ENCODE results near the gene RAB7B. TPM values are rescaled to one million over a fixed set of nuclear protein-coding genes. Genes with fewer than 3 reads are reported as not detected.

RAB7B gene
- total RNA-seq, 1 donor from 2014 or later: 6.6 TPM

DNA sequence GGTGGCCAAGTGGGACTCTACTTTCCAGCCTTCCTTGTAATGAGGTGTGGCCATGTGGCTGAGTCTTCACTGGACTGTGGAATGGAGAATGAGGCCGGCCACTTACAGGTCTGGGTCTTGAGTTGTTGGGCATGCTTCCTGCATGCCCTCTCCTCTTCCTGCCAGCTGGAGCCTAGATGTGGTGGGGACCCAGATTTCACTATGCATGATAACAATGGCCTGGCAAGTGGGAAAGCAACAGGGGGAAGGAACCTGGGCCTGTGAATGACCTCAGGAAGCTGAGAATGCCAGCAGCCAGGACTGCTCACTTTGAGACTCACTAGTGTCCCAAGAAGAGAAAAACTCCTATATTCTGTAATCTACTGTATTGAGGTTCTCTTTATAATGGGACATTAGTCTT, 51.4 kb downstream of the RAB7B start:
- Mint-ChIP-seq H3K27me3 (ENCODE audit: low read depth, unreplicated experiment) (peaks cover 71% of the 10 kb centered on the region), H3K27ac (ENCODE audit: unreplicated experiment) (no peak overlapping the region), H3K9me3 (ENCODE audit: unreplicated experiment) (peaks cover 2% of the 10 kb centered on the region), H3K4me3 (ENCODE audit: unreplicated experiment) (no peak overlapping the region), H3K4me1 (ENCODE audit: low read depth, unreplicated experiment) (no peaks in the 10 kb centered on the region), H3K36me3 (ENCODE audit: low read depth, unreplicated experiment) (peaks cover 3% of the 10 kb centered on the region)
- no peak overlapping the region for H2AFZ ChIP-seq (ENCODE audit: low read depth, low read length)
- no peak overlapping the region for H3K9ac ChIP-seq (ENCODE audit: low read length)
- H3K27ac ChIP-seq (ENCODE audit: low read depth, low read length): no peak overlapping the region
- FAIRE-seq: no peak
- no peaks in the 10 kb centered on the region for H3K9me3 ChIP-seq (ENCODE audit: insufficient read depth, low read depth, low read length)
- TF ChIP-seq, protein P1, sequence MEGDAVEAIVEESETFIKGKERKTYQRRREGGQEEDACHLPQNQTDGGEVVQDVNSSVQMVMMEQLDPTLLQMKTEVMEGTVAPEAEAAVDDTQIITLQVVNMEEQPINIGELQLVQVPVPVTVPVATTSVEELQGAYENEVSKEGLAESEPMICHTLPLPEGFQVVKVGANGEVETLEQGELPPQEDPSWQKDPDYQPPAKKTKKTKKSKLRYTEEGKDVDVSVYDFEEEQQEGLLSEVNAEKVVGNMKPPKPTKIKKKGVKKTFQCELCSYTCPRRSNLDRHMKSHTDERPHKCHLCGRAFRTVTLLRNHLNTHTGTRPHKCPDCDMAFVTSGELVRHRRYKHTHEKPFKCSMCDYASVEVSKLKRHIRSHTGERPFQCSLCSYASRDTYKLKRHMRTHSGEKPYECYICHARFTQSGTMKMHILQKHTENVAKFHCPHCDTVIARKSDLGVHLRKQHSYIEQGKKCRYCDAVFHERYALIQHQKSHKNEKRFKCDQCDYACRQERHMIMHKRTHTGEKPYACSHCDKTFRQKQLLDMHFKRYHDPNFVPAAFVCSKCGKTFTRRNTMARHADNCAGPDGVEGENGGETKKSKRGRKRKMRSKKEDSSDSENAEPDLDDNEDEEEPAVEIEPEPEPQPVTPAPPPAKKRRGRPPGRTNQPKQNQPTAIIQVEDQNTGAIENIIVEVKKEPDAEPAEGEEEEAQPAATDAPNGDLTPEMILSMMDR (IDR thresholded peaks at IDR 0.05; ENCODE audit: insufficient read depth, low read depth, low read length): no peak
- no peak for TF ChIP-seq EZH2 (IDR thresholded peaks at IDR 0.05; ENCODE audit: insufficient read depth, low read length)
- peaks cover 13% of the 10 kb centered on the region for H3K4me1 ChIP-seq (ENCODE audit: insufficient read depth, low read length)
- no peak overlapping the region for H3K4me2 ChIP-seq (ENCODE audit: low read length)
- no peak for DNase-seq (ENCODE audit: low read depth)
- H4K20me1 ChIP-seq (ENCODE audit: insufficient read depth, low read length): no peaks in the 10 kb centered on the region
- no peak overlapping the region for H3K4me3 ChIP-seq (ENCODE audit: insufficient read depth, low read depth, low read length)
- H3K36me3 ChIP-seq (ENCODE audit: insufficient read depth, low read length): no peaks in the 10 kb centered on the region
- H3K79me2 ChIP-seq (ENCODE audit: insufficient read depth, low read length): no peaks in the 10 kb centered on the region
- H3K27me3 ChIP-seq (ENCODE audit: insufficient read depth, low read length): peaks cover 25% of the 10 kb centered on the region

DNA sequence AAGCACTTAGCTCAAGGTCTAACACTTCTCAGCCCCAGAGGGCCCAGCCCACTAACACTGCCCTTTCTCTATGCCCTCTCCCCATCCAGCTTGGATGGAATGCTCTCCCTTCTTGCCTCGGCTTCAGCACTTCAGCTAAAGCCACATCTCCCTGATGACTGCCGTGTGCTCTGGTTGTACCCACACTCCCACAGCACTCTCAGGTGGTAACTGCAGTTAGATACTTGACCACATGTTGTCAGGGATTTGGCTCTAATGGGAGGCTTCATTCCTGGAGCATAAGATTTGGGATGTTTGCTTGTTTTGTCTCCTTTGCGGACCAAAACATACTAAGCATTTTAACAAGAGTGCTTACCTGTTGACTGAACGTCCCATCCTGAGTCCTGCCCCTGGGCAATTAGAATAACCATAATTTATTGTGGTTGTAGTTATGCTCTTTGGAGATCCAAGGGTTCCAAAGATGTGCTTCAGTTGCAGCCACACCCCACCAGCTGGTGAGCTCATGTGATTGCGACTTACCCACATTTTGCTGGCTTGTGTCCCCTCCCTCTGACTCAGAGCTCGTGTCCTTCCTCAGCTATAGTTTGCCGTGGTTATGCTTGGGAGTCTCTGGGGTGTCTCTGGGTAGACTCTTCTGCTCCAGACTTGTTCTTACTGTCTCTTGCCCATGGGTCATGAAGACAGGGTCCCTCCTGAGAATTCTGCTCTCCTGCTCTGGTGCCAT, 52.2 kb downstream of the RAB7B start:
- Histone ChIP-seq H3K79me2 (ENCODE audit: insufficient read depth, low read length) (no peaks in the 10 kb centered on the region), H3K27ac (ENCODE audit: low read depth, low read length) (no peak overlapping the region), H4K20me1 (ENCODE audit: insufficient read depth, low read length) (no peaks in the 10 kb centered on the region), H3K4me3 (ENCODE audit: insufficient read depth, low read depth, low read length) (no peak overlapping the region), H3K4me1 (ENCODE audit: insufficient read depth, low read length) (peaks cover 13% of the 10 kb centered on the region), H2AFZ (ENCODE audit: low read depth, low read length) (no peak overlapping the region), H3K4me2 (ENCODE audit: low read length) (no peak overlapping the region), H3K9me3 (ENCODE audit: insufficient read depth, low read depth, low read length) (no peaks in the 10 kb centered on the region), H3K36me3 (ENCODE audit: insufficient read depth, low read length) (no peaks in the 10 kb centered on the region), H3K27me3 (ENCODE audit: insufficient read depth, low read length) (peaks cover 25% of the 10 kb centered on the region), H3K9ac (ENCODE audit: low read length) (no peak overlapping the region)
- no peak for FAIRE-seq
- Mint-ChIP-seq H3K4me3 (ENCODE audit: unreplicated experiment) (no peak overlapping the region), H3K27me3 (ENCODE audit: low read depth, unreplicated experiment) (peaks cover 71% of the 10 kb centered on the region), H3K9me3 (ENCODE audit: unreplicated experiment) (peaks cover 2% of the 10 kb centered on the region), H3K4me1 (ENCODE audit: low read depth, unreplicated experiment) (no peaks in the 10 kb centered on the region), H3K27ac (ENCODE audit: unreplicated experiment) (no peak overlapping the region), H3K36me3 (ENCODE audit: low read depth, unreplicated experiment) (peaks cover 3% of the 10 kb centered on the region)
- TF ChIP-seq, protein P1 (IDR thresholded peaks at IDR 0.05; ENCODE audit: insufficient read depth, low read depth, low read length): no peak
- no peak for TF ChIP-seq EZH2 (IDR thresholded peaks at IDR 0.05; ENCODE audit: insufficient read depth, low read length)
- peak; percentile 53 for DNase-seq (ENCODE audit: low read depth)

DNA sequence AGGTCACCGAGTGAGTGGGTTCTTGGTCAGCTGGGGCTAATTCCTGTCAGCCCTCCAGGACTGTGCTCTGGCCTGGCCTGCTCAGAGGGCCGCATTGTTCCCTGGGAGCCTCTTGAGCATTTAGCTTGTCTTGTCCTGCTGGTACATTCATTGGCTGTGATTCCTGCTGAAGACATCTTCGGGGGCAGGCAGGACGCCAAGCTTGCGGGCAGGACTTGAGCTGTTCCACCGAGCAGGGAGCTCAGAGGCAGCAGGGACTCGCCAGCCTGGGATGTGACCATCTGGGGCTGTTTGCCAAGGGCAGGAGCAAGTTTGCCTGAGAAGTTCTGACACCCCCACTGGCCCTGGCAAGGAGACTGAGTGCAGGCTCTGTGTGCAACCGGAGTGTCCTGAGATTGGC, 52.9 kb downstream of the RAB7B start:
- TF ChIP-seq EZH2 (IDR thresholded peaks at IDR 0.05; ENCODE audit: insufficient read depth, low read length): no peak
- TF ChIP-seq, protein P1 (IDR thresholded peaks at IDR 0.05; ENCODE audit: insufficient read depth, low read depth, low read length): no peak
- Histone ChIP-seq H2AFZ (ENCODE audit: low read depth, low read length) (no peak overlapping the region), H3K79me2 (ENCODE audit: insufficient read depth, low read length) (no peaks in the 10 kb centered on the region), H3K9ac (ENCODE audit: low read length) (no peak overlapping the region), H4K20me1 (ENCODE audit: insufficient read depth, low read length) (no peaks in the 10 kb centered on the region), H3K27me3 (ENCODE audit: insufficient read depth, low read length) (peaks cover 32% of the 10 kb centered on the region), H3K36me3 (ENCODE audit: insufficient read depth, low read length) (no peaks in the 10 kb centered on the region), H3K27ac (ENCODE audit: low read depth, low read length) (no peak overlapping the region), H3K9me3 (ENCODE audit: insufficient read depth, low read depth, low read length) (no peaks in the 10 kb centered on the region), H3K4me2 (ENCODE audit: low read length) (no peak overlapping the region), H3K4me3 (ENCODE audit: insufficient read depth, low read depth, low read length) (no peak overlapping the region), H3K4me1 (ENCODE audit: insufficient read depth, low read length) (peaks cover 13% of the 10 kb centered on the region)
- no peak for FAIRE-seq
- peaks cover 3% of the 10 kb centered on the region for H3K36me3 Mint-ChIP-seq (ENCODE audit: low read depth, unreplicated experiment)
- H3K27ac Mint-ChIP-seq (ENCODE audit: unreplicated experiment): no peak overlapping the region
- H3K9me3 Mint-ChIP-seq (ENCODE audit: unreplicated experiment): peaks cover 3% of the 10 kb centered on the region
- H3K27me3 Mint-ChIP-seq (ENCODE audit: low read depth, unreplicated experiment): peaks cover 72% of the 10 kb centered on the region
- no peaks in the 10 kb centered on the region for H3K4me1 Mint-ChIP-seq (ENCODE audit: low read depth, unreplicated experiment)
- DNase-seq (ENCODE audit: low read depth): peak; percentile 74
- H3K4me3 Mint-ChIP-seq (ENCODE audit: unreplicated experiment): no peak overlapping the region

Data from astrocyte (in vitro differentiated cells and primary cell).